Measurements from ENCODE around the gene SLC44A5. TPM values are rescaled to one million over a fixed set of nuclear protein-coding genes. Genes with fewer than 3 reads are reported as not detected.
"Not testable (repeated sequence)": the region's sequence is repeated elsewhere in the genome, so short reads cannot be mapped to it uniquely, and the experiment has no call there.

The SLC44A5 gene
- total RNA-seq, 2 donors from 2014 or later: 0.70 TPM; not detected in 1

GRCh38 chr1:75615613-75616435, 4.9 kb upstream of the SLC44A5 start:
- Mint-ChIP-seq H3K27ac (no peak overlapping the region), H3K9me3 (peaks cover 0 to 3% of the 10 kb centered on the region in 2 donors), H3K4me3 (peak overlapping the region; percentile 65), H3K27me3 (ENCODE audit: low read depth) (peaks cover 90% of the 10 kb centered on the region), H3K4me1 (ENCODE audit: low read depth) (peaks cover 17% of the 10 kb centered on the region), H3K36me3 (ENCODE audit: insufficient read depth in 2 of 2) (peaks cover 0 to 2% of the 10 kb centered on the region in 2 donors)
- DNase-seq (peak; percentile 21 to 38), ATAC-seq (replicated peaks in 1 of 2) (peak; percentile 70 to 73)

DNA sequence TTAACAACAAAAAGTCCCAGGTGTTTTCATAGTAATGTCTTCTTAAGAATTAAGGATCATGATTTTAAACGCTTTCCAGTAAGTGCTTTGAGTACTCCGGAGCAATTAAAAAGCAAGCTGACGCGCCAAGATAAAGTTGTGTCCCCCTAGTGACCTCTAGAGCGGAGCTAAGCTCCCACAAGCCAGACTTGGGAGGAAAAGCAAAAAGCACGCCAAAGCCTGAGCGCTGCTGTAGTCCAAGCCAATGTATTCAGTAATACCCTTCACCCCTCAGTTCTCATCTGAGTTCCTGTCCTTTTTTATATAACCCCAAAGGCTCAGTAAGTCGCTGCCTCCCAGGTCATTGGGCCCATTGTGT, 3.5 kb upstream of the SLC44A5 start:
- DNase-seq (no peak), ATAC-seq (replicated peaks in 1 of 2) (peak; percentile 2 to 19)
- Mint-ChIP-seq H3K4me1 (ENCODE audit: low read depth) (peaks cover 17% of the 10 kb centered on the region), H3K36me3 (ENCODE audit: insufficient read depth in 2 of 2) (peaks cover 0 to 2% of the 10 kb centered on the region in 2 donors), H3K27me3 (ENCODE audit: low read depth) (peaks cover 78% of the 10 kb centered on the region), H3K4me3 (peak overlapping the region; percentile 65), H3K9me3 (peaks cover 0 to 2% of the 10 kb centered on the region in 2 donors), H3K27ac (no peak overlapping the region)

GRCh38 chr1:75613916-75614315, 3.0 kb upstream of the SLC44A5 start:
- H3K36me3 Mint-ChIP-seq (ENCODE audit: insufficient read depth in 2 of 2): peaks cover 0 to 2% of the 10 kb centered on the region in 2 donors
- no peak overlapping the region for H3K27ac Mint-ChIP-seq
- peaks cover 74% of the 10 kb centered on the region for H3K27me3 Mint-ChIP-seq (ENCODE audit: low read depth)
- H3K4me1 Mint-ChIP-seq (ENCODE audit: low read depth): peaks cover 17% of the 10 kb centered on the region
- ATAC-seq (replicated peaks in 1 of 2) (no peak), DNase-seq (no peak)
- H3K9me3 Mint-ChIP-seq: no peaks in the 10 kb centered on the region
- H3K4me3 Mint-ChIP-seq: no peak overlapping the region

- peaks cover 69% of the 10 kb centered on the region for H3K27me3 Mint-ChIP-seq (ENCODE audit: low read depth)
- DNase-seq: no peak
- ATAC-seq (replicated peaks in 1 of 2): no peak
- peaks cover 0 to 3% of the 10 kb centered on the region in 2 donors for H3K9me3 Mint-ChIP-seq
- peaks cover 0 to 2% of the 10 kb centered on the region in 2 donors for H3K36me3 Mint-ChIP-seq (ENCODE audit: insufficient read depth in 2 of 2)
- no peak overlapping the region for H3K27ac Mint-ChIP-seq
- peaks cover 17% of the 10 kb centered on the region for H3K4me1 Mint-ChIP-seq (ENCODE audit: low read depth)
- H3K4me3 Mint-ChIP-seq: no peak overlapping the region
These were observed 2.1 kb upstream of the SLC44A5 start for GRCh38 chr1:75612976-75613375.

GRCh38 chr1:75602486-75602885, 8.4 kb downstream of the SLC44A5 start:
- DNase-seq (no peak), ATAC-seq (replicated peaks in 1 of 2) (no peak)
- peaks cover 12% of the 10 kb centered on the region for H3K27me3 Mint-ChIP-seq (ENCODE audit: low read depth)
- H3K36me3 Mint-ChIP-seq (ENCODE audit: insufficient read depth in 2 of 2): no peaks in the 10 kb centered on the region
- H3K4me1 Mint-ChIP-seq (ENCODE audit: low read depth): no peaks in the 10 kb centered on the region
- H3K9me3 Mint-ChIP-seq: peaks cover 2% of the 10 kb centered on the region in 2 donors
- H3K27ac Mint-ChIP-seq: no peak overlapping the region
- H3K4me3 Mint-ChIP-seq: no peak overlapping the region

GRCh38 chr1:75600781-75601180, 10.1 kb downstream of the SLC44A5 start:
- Mint-ChIP-seq H3K9me3 (peaks cover 0 to 2% of the 10 kb centered on the region in 2 donors), H3K27me3 (ENCODE audit: low read depth) (peaks cover 5% of the 10 kb centered on the region), H3K36me3 (ENCODE audit: insufficient read depth in 2 of 2) (no peaks in the 10 kb centered on the region), H3K4me1 (ENCODE audit: low read depth) (no peaks in the 10 kb centered on the region), H3K4me3 (no peak overlapping the region), H3K27ac (no peak overlapping the region)
- ATAC-seq (replicated peaks in 1 of 2) (peak in 1 of 2 donors; percentile 73), DNase-seq (no peak)

DNA sequence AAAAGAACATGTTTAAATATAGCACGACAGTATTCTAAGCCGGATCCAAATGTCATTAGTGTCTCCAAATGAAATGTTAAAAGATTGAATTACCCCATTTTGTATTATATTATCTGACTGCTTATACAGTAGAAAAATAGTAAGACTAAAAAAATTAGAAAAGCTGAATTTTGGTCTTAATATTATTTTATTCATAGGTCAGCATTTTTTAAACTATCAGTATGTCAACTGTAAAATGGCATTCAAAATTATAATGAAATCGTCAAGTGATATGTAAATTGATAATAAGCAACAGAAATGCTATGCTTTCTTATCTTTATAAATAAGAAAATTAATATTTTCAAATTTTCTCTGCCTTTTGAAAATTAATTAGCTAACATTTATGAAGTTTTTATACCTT, 16.6 kb downstream of the SLC44A5 start:
- peaks cover 0 to 1% of the 10 kb centered on the region in 2 donors for H3K9me3 Mint-ChIP-seq
- peaks cover 34% of the 10 kb centered on the region for H3K27me3 Mint-ChIP-seq (ENCODE audit: low read depth)
- H3K36me3 Mint-ChIP-seq (ENCODE audit: insufficient read depth in 2 of 2): no peaks in the 10 kb centered on the region
- no peak overlapping the region for H3K27ac Mint-ChIP-seq
- H3K4me3 Mint-ChIP-seq: no peak overlapping the region
- no peaks in the 10 kb centered on the region for H3K4me1 Mint-ChIP-seq (ENCODE audit: low read depth)
- ATAC-seq (replicated peaks in 1 of 2): no peak
- no peak for DNase-seq

DNA sequence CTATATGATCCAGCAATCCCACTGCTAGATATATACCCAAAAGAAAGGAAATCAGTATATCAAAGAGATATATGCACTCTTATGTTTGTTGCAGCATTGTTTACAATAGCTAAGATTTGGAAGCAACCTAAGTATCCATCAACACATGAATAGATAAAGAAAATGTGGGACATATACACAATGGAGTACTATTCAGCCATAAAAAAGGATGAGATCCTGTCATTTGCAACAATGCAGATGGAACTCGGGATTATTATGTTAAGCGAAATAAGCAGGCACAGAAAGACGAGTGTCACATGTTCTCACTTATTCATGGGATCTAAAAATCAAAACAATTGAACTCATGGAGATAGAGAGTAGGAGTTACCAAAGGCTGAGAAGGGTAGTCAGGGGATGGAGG, 17.5 kb downstream of the SLC44A5 start:
- not testable (repeated sequence) for H3K9me3 Mint-ChIP-seq; DNase-seq; H3K4me3 Mint-ChIP-seq; ATAC-seq (replicated peaks in 1 of 2); H3K27ac Mint-ChIP-seq; H3K4me1 Mint-ChIP-seq (ENCODE audit: low read depth); H3K36me3 Mint-ChIP-seq (ENCODE audit: insufficient read depth in 2 of 2)
- H3K27me3 Mint-ChIP-seq (ENCODE audit: low read depth): peaks cover 38% of the 10 kb centered on the region

- Mint-ChIP-seq H3K4me1 (ENCODE audit: low read depth) (no peaks in the 10 kb centered on the region), H3K27me3 (ENCODE audit: low read depth) (peaks cover 32% of the 10 kb centered on the region), H3K9me3 (peaks cover 0 to 1% of the 10 kb centered on the region in 2 donors), H3K4me3 (no peak overlapping the region), H3K27ac (no peak overlapping the region), H3K36me3 (ENCODE audit: insufficient read depth in 2 of 2) (no peaks in the 10 kb centered on the region)
- DNase-seq (no peak), ATAC-seq (replicated peaks in 1 of 2) (no peak)
These were observed 21.3 kb downstream of the SLC44A5 start for GRCh38 chr1:75589637-75590036.

DNA sequence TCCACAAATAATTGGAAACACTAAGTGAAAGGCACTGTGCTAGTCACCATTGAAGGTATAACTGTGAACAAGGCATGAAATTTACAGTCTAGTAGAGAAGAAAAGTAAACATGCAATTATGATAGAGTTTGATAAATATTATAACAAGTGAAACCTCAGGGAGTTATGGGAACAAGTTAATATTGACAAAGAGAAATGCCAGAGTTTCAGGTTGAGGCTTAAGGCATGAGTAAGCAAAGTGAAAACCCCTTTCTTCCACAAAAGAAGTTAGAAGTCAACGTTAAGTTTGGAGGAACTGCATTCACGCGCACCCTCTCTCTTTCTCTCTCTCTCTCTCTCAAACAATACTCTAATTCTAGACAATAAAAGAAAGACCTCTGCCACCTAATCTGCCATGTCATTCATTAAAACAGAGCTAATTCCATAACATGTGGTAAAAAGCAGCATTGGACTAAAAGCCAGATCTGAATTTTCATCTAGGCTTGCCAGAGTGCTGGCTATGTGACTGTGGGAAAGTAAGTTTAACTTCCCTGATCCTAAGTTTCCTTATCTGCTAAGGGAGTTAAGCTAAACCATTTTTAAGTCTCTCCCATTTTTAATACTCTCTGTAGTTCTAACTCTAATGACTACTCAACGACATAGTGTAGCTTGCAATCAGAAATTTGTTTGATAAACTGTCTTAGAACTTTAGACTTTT, 22.0 kb downstream of the SLC44A5 start:
- ATAC-seq (replicated peaks in 1 of 2): no peak
- DNase-seq: no peak
- Mint-ChIP-seq H3K9me3 (peaks cover 0 to 1% of the 10 kb centered on the region in 2 donors), H3K36me3 (ENCODE audit: insufficient read depth in 2 of 2) (no peaks in the 10 kb centered on the region), H3K4me3 (no peak overlapping the region), H3K4me1 (ENCODE audit: low read depth) (no peaks in the 10 kb centered on the region), H3K27me3 (ENCODE audit: low read depth) (peaks cover 32% of the 10 kb centered on the region), H3K27ac (no peak overlapping the region)

DNA sequence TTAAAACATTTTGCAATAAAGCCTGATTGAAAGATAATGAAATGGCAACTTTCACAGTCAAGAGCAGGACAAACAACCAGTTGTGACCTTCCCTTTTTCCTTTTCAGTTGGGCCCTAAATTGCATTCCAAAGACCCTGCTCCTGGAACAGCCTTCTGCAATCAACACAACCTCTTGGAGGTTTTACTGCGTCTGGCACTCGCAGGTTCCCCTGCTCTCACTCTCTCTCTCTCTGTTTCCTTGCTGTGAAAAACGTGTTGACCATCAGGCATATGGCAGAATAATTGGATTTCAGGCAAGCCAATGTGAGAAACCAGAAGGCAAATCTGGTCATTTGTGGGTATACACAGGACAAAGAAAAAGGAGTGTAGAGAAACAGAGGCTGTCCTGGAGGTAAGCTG, 23.2 kb downstream of the SLC44A5 start:
- H3K27me3 Mint-ChIP-seq (ENCODE audit: low read depth): peaks cover 25% of the 10 kb centered on the region
- H3K36me3 Mint-ChIP-seq (ENCODE audit: insufficient read depth in 2 of 2): no peaks in the 10 kb centered on the region
- DNase-seq: no peak
- H3K4me1 Mint-ChIP-seq (ENCODE audit: low read depth): no peaks in the 10 kb centered on the region
- peaks cover 0 to 1% of the 10 kb centered on the region in 2 donors for H3K9me3 Mint-ChIP-seq
- no peak overlapping the region for H3K27ac Mint-ChIP-seq
- no peak overlapping the region for H3K4me3 Mint-ChIP-seq
- no peak for ATAC-seq (replicated peaks in 1 of 2)

GRCh38 chr1:75583282-75583681, 27.6 kb downstream of the SLC44A5 start:
- Mint-ChIP-seq H3K36me3 (ENCODE audit: insufficient read depth in 2 of 2) (no peaks in the 10 kb centered on the region), H3K4me3 (no peak overlapping the region)
- no peak for ATAC-seq (replicated peaks in 1 of 2)

GRCh38 chr1:75582725-75583261, 28.1 kb downstream of the SLC44A5 start:
- Mint-ChIP-seq H3K4me1 (ENCODE audit: low read depth) (no peaks in the 10 kb centered on the region), H3K36me3 (ENCODE audit: insufficient read depth in 2 of 2) (no peaks in the 10 kb centered on the region), H3K4me3 (no peak overlapping the region), H3K9me3 (no peaks in the 10 kb centered on the region), H3K27ac (no peak overlapping the region), H3K27me3 (ENCODE audit: low read depth) (no peaks in the 10 kb centered on the region)
- no peak for DNase-seq
- ATAC-seq (replicated peaks in 1 of 2): no peak

More at GRCh38 chr1:75583282-75583681, 27.6 kb downstream of the SLC44A5 start:
- H3K27me3 Mint-ChIP-seq (ENCODE audit: low read depth): no peaks in the 10 kb centered on the region
- no peaks in the 10 kb centered on the region for H3K9me3 Mint-ChIP-seq
- H3K4me1 Mint-ChIP-seq (ENCODE audit: low read depth): no peaks in the 10 kb centered on the region
- DNase-seq: no peak
- H3K27ac Mint-ChIP-seq: no peak overlapping the region
